Measurements from ENCODE around the gene FEM1A.

DNA sequence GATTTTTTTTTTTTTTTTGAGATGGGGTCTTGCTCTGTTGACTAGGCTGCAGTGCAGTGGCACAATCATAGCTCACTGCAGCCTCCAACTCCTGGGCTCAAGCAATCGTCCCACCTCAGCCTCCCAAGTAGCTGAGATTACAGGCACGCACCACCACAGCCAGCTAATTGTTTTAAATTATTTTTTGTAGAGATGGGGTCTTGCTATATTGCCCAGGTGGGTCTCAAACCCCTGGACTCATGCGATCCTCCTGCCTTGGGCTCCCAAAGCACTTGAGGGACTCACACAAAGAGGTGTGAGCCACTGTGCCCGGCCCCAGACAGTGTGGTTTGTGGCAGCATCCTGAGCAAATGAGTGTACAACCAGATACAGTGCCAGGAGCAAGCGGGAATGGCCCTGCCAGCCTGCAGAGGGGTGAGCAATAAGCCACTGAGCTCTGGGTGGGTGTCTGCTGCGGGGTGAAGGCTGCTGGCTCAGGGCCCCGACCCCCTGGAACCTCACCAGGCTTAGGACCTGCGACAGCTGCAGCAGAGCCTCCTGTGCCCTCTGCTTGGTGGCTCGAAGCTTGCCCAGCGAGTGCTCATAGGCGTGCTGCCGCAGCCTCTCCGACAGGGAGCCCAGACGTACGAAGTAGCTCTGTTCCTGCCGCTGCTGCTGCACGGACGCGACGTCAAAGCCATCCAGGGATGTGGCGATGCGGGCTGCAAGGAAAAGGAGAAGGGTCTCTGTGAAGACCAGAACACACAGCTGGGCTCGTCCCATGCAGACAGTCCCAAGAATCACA is 55.8 kb downstream of the FEM1A start:
- TF ChIP-seq EZH2 (IDR thresholded peaks at IDR 0.05; ENCODE audit: low read length, missing control alignments), result no peak
- TF ChIP-seq, protein P1, sequence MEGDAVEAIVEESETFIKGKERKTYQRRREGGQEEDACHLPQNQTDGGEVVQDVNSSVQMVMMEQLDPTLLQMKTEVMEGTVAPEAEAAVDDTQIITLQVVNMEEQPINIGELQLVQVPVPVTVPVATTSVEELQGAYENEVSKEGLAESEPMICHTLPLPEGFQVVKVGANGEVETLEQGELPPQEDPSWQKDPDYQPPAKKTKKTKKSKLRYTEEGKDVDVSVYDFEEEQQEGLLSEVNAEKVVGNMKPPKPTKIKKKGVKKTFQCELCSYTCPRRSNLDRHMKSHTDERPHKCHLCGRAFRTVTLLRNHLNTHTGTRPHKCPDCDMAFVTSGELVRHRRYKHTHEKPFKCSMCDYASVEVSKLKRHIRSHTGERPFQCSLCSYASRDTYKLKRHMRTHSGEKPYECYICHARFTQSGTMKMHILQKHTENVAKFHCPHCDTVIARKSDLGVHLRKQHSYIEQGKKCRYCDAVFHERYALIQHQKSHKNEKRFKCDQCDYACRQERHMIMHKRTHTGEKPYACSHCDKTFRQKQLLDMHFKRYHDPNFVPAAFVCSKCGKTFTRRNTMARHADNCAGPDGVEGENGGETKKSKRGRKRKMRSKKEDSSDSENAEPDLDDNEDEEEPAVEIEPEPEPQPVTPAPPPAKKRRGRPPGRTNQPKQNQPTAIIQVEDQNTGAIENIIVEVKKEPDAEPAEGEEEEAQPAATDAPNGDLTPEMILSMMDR (conservative IDR thresholded peaks at IDR 0.05 in 1 of 2, IDR thresholded peaks at IDR 0.05 in 1 of 2; ENCODE audit: low read depth in 1 of 2, low read length in 2 of 2), result no peak
